SK-N-SH (cell line): ENCODE results near the gene PLXNA4. TPM values are rescaled to one million over a fixed set of nuclear protein-coding genes. Genes with fewer than 3 reads are reported as not detected.

ENCODE experiments used
- CTCF ChIA-PET: fragments of 300-600, 350-600 bp; formaldehyde crosslinking; extraction: SDS; loops from one replicate; lab custom pipeline; 2021; lab: Yijun Ruan, JAX
- POLR2A ChIA-PET: fragments of 350-600 bp; sonication (Branson Sonifier 250); formaldehyde crosslinking; extraction: SDS; loops from one replicate; lab custom pipeline; 2020; ENCODE audit warnings: antibody characterized with exemption, inconsistent platforms; lab: Yijun Ruan, JAX
- DNase-seq: peaks from one replicate; pipeline ENCODE4 v3.0.0; 2012
- H2AFZ ChIP-seq: fragments of 200-600 bp; sonication (generic); 2 replicates; pipeline ENCODE4 v1.8.1; 2016; ENCODE audit warnings: antibody characterized with exemption, mild to moderate bottlenecking, low read depth
- H3F3A ChIP-seq: fragments of 200-600 bp; sonication (generic); replicated peaks from 2 replicates; pipeline ENCODE3; 2016; ENCODE audit warnings: antibody characterized with exemption, mild to moderate bottlenecking; ENCODE audit not compliant: insufficient read depth
- H3K27ac ChIP-seq, 2 experiments: fragments of 200-500 bp in 1 of 2; fragments of 200-600 bp in 1 of 2; sonication (Bioruptor generic) in 1 of 2; sonication (generic), shearing (Covaris generic) in 1 of 2; 2 replicates each; pipeline versions ENCODE4 v1.5.1 to v1.6.1; 2014 to 2016; ENCODE audit warnings: low read depth in 2 of 2, inconsistent platforms in 1 of 2, low read length in 1 of 2, mild to moderate bottlenecking in 1 of 2, mixed read lengths in 1 of 2
- H3K27me3 ChIP-seq: fragments of 200-600 bp; sonication (generic), shearing (Covaris generic); 2 replicates; pipeline ENCODE4 v1.6.1; 2016; ENCODE audit warnings: mixed run types; ENCODE audit not compliant: insufficient read depth
- H3K36me3 ChIP-seq, 2 experiments: fragments of 200-500 bp in 1 of 2; fragments of 200-600 bp in 1 of 2; sonication (Bioruptor generic) in 1 of 2; sonication (generic) in 1 of 2; replicated peaks in 1 of 2; 2 replicates each; pipeline versions ENCODE3 to v1.5.1; 2014 to 2016; ENCODE audit warnings: low read length in 1 of 2, mild to moderate bottlenecking in 1 of 2; ENCODE audit not compliant: insufficient read depth in 2 of 2, control insufficient read depth in 1 of 2
- H3K4me1 ChIP-seq, 2 experiments: fragments of 200-500 bp in 1 of 2; fragments of 200-600 bp in 1 of 2; sonication (Bioruptor generic) in 1 of 2; sonication (generic), shearing (Covaris generic) in 1 of 2; 2 replicates each; pipeline versions ENCODE4 v1.5.1 to v1.6.1; 2014 to 2016; ENCODE audit warnings: low read depth in 1 of 2, low read length in 1 of 2, mixed run types in 1 of 2; ENCODE audit not compliant: insufficient read depth in 2 of 2, control insufficient read depth in 1 of 2
- H3K4me2 ChIP-seq: fragments of 200-600 bp; sonication (generic), shearing (Covaris generic); 2 replicates; pipeline ENCODE4 v1.6.1; 2017; ENCODE audit warnings: mixed run types
- H3K4me3 ChIP-seq, 2 experiments: fragments of 200-500 bp in 1 of 2; fragments of 200-600 bp in 1 of 2; sonication (Bioruptor generic) in 1 of 2; sonication (generic), shearing (Covaris generic) in 1 of 2; 2 replicates each; pipeline versions ENCODE4 v1.5.1 to v1.8.1; 2014 to 2016; ENCODE audit warnings: low read depth in 2 of 2, inconsistent platforms in 1 of 2, low read length in 1 of 2, mild to moderate bottlenecking in 1 of 2, mixed read lengths in 1 of 2, moderate library complexity in 1 of 2
- H3K79me2 ChIP-seq: fragments of 200-600 bp; sonication (generic); 2 replicates; pipeline ENCODE4 v1.8.1; 2017; ENCODE audit warnings: mild to moderate bottlenecking; ENCODE audit not compliant: insufficient read depth
- H3K9ac ChIP-seq: fragments of 200-600 bp; sonication (generic); 2 replicates; pipeline ENCODE4 v1.6.1; 2017; ENCODE audit warnings: mixed run types
- H3K9me2 ChIP-seq: fragments of 200-600 bp; sonication (generic); 2 replicates; pipeline ENCODE4 v1.6.1; 2017; ENCODE audit warnings: mixed run types
- H3K9me3 ChIP-seq: fragments of 200-600 bp; sonication (generic); 2 replicates; pipeline ENCODE4 v1.6.1; 2017; ENCODE audit warnings: mixed run types, mild to moderate bottlenecking, moderate library complexity
- H4K20me1 ChIP-seq: fragments of 200-600 bp; sonication (generic); 2 replicates; pipeline ENCODE4 v1.6.1; 2017; ENCODE audit warnings: mild to moderate bottlenecking, mixed run types; ENCODE audit not compliant: insufficient read depth
- CHD2 ChIP-seq: fragments of 150-350 bp; IDR thresholded peaks from 2 replicates; pipeline ENCODE4 v1.6.1; 2018; ENCODE audit warnings: low read length; ENCODE audit not compliant: partially characterized antibody
- CTCF ChIP-seq: fragments of 200-600 bp; sonication (generic); IDR thresholded peaks from 2 replicates; pipeline ENCODE4 v1.6.1; 2017; ENCODE audit warnings: antibody characterized with exemption, mild to moderate bottlenecking, moderate library complexity
- ELF1 ChIP-seq: IDR thresholded peaks from 2 replicates; pipeline ENCODE4 v1.4.0; 2012
- EP300 ChIP-seq, 2 experiments: IDR thresholded peaks; 2 replicates each; pipeline versions ENCODE4 v1.4.0 to v1.6.1; 2012; ENCODE audit warnings: borderline replicate concordance in 1 of 2, low read depth in 1 of 2, low read length in 1 of 2
- FOXM1 ChIP-seq: IDR thresholded peaks from 2 replicates; pipeline ENCODE4 v1.4.0; 2012; ENCODE audit warnings: low read depth, mild to moderate bottlenecking
- GATA2 ChIP-seq: sonication (generic); formaldehyde crosslinking; IDR thresholded peaks from 2 replicates; pipeline ENCODE4 v1.5.0; 2020; ENCODE audit warnings: mild to moderate bottlenecking, missing genetic modification reagents
- IRF3 ChIP-seq: fragments of 150-350 bp; IDR thresholded peaks from 2 replicates; pipeline ENCODE4 v1.6.1; 2016; ENCODE audit warnings: mild to moderate bottlenecking, low read depth, low read length
- JUND ChIP-seq: IDR thresholded peaks from 2 replicates; pipeline ENCODE4 v1.4.0; 2012
- POLR2AphosphoS5 ChIP-seq: IDR thresholded peaks from 2 replicates; pipeline ENCODE4 v1.6.1; 2012; ENCODE audit warnings: low read depth, low read length
- RAD21 ChIP-seq: IDR thresholded peaks from 2 replicates; pipeline ENCODE4 v1.6.1; 2012; ENCODE audit warnings: mild to moderate bottlenecking, low read length
- RCOR1 ChIP-seq: fragments of 150-350 bp; IDR thresholded peaks from 2 replicates; pipeline ENCODE4 v1.6.1; 2017; ENCODE audit warnings: antibody characterized with exemption, low read length
- RFX5 ChIP-seq: IDR thresholded peaks from 2 replicates; pipeline ENCODE4 v1.6.1; 2012; ENCODE audit warnings: mild to moderate bottlenecking, improper control_type of control experiment, low read length
- SIN3A ChIP-seq: IDR thresholded peaks from 2 replicates; pipeline ENCODE4 v1.6.1; 2012; ENCODE audit warnings: low read depth, mild to moderate bottlenecking, low read length, moderate library complexity, borderline replicate concordance
- SMC3 ChIP-seq: IDR thresholded peaks from 2 replicates; pipeline ENCODE4 v1.6.1; 2012; ENCODE audit warnings: low read depth, low read length, improper control_type of control experiment
- WGBS: methylation state at CpG from one replicate; pipeline ENCODE4 v1.1.6; 2017; ENCODE audit warnings: low lambda C conversion rate; 5-methylcytosine and 5-hydroxymethylcytosine counted together
- polyA plus RNA-seq, 3 experiments: library from polyadenylated mRNA; depleted of rRNA; stranded (reverse); fragments of >200 nt; gene quantifications; 2 replicates each; pipeline ENCODE4 v1.2.3, GENCODE V29; 2012
- TF ChIP-seq, protein P1 (sequence below): IDR thresholded peaks from 2 replicates; pipeline ENCODE4 v1.6.1; 2012; ENCODE audit warnings: mild to moderate bottlenecking, low read depth, low read length, moderate library complexity
- TF ChIP-seq, protein P2 (sequence below): IDR thresholded peaks from 2 replicates; pipeline ENCODE4 v1.4.0; 2012; ENCODE audit warnings: low read depth, borderline replicate concordance

The PLXNA4 gene
- polyA plus RNA-seq, 1 of the 3 experiments (the other 2 are of a cell fraction): 2.4 TPM

GRCh38 chr7:132347858-132348257 is 228.4 kb downstream of the PLXNA4 start:
- Histone ChIP-seq H3K9ac (no peak overlapping the region), H3K9me3 (no peaks in the 10 kb centered on the region), H3K79me2 (no peaks in the 10 kb centered on the region), H3K27me3 (0 out of 2 replicates have a peak, but pooled peaks cover 9% of the 10 kb centered on the region), H4K20me1 (no peaks in the 10 kb centered on the region), H3K36me3 (no peaks in the 10 kb centered on the region), H3K9me2 (no peaks in the 10 kb centered on the region), H2AFZ (no peak overlapping the region), H3K4me3 (no peak overlapping the region), H3F3A (no peaks in the 10 kb centered on the region), H3K4me2 (no peak overlapping the region), H3K4me1 (peaks cover 0 to 37% of the 10 kb centered on the region in 2 experiments; a peak in 2 of 4 replicates), H3K27ac (no peak overlapping the region)
- TF ChIP-seq, protein P1, sequence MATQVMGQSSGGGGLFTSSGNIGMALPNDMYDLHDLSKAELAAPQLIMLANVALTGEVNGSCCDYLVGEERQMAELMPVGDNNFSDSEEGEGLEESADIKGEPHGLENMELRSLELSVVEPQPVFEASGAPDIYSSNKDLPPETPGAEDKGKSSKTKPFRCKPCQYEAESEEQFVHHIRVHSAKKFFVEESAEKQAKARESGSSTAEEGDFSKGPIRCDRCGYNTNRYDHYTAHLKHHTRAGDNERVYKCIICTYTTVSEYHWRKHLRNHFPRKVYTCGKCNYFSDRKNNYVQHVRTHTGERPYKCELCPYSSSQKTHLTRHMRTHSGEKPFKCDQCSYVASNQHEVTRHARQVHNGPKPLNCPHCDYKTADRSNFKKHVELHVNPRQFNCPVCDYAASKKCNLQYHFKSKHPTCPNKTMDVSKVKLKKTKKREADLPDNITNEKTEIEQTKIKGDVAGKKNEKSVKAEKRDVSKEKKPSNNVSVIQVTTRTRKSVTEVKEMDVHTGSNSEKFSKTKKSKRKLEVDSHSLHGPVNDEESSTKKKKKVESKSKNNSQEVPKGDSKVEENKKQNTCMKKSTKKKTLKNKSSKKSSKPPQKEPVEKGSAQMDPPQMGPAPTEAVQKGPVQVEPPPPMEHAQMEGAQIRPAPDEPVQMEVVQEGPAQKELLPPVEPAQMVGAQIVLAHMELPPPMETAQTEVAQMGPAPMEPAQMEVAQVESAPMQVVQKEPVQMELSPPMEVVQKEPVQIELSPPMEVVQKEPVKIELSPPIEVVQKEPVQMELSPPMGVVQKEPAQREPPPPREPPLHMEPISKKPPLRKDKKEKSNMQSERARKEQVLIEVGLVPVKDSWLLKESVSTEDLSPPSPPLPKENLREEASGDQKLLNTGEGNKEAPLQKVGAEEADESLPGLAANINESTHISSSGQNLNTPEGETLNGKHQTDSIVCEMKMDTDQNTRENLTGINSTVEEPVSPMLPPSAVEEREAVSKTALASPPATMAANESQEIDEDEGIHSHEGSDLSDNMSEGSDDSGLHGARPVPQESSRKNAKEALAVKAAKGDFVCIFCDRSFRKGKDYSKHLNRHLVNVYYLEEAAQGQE: no peak
- ChIA-PET CTCF (interaction anchor here (2.0 kb wide), 1 partner anchor 229 kb away, joined by 6 read pairs; no protein-coding TSS in a partner anchor), POLR2A (no interaction called here)
- no peak for DNase-seq
- 77% methylated on average over 3 of the region's 3 CpGs for WGBS

- Histone ChIP-seq H3K9me3 (no peaks in the 10 kb centered on the region), H3K4me3 (no peak overlapping the region), H2AFZ (no peak overlapping the region), H3K79me2 (no peaks in the 10 kb centered on the region), H3K4me1 (peaks cover 0 to 32% of the 10 kb centered on the region in 2 experiments; a peak in 1 of 4 replicates), H3K27ac (no peak overlapping the region; a peak in 1 of 4 replicates), H4K20me1 (no peaks in the 10 kb centered on the region), H3K4me2 (no peak overlapping the region), H3K9ac (no peak overlapping the region), H3K27me3 (0 out of 2 replicates have a peak, but pooled peaks cover 9% of the 10 kb centered on the region), H3K36me3 (no peaks in the 10 kb centered on the region), H3F3A (no peaks in the 10 kb centered on the region), H3K9me2 (no peaks in the 10 kb centered on the region)
- ChIA-PET POLR2A (no interaction called here), CTCF (interaction anchor here (0.6 to 2.0 kb wide), 5 partner anchors 28 to 236 kb away, joined by 3 to 9 read pairs (median 4); no protein-coding TSS in a partner anchor)
- 77% methylated on average over 7 of the region's 7 CpGs for WGBS
- DNase-seq: no peak
- no peak for TF ChIP-seq EP300 (IDR thresholded peaks at IDR 0.05; ENCODE audit: borderline replicate concordance in 1 of 2, low read depth in 1 of 2, low read length in 1 of 2)
- TF ChIP-seq SIN3A: no peak
- no peak for TF ChIP-seq FOXM1
- TF ChIP-seq RCOR1: no peak
- TF ChIP-seq CHD2: no peak
- TF ChIP-seq, protein P1: no peak
- no peak for TF ChIP-seq JUND
- TF ChIP-seq RFX5: no peak
- no peak for TF ChIP-seq POLR2AphosphoS5
- TF ChIP-seq RAD21: no peak
- no peak for TF ChIP-seq CTCF
- no peak for TF ChIP-seq GATA2 (CRISPR knock-in tag)
- no peak for TF ChIP-seq SMC3
- TF ChIP-seq, protein P2, sequence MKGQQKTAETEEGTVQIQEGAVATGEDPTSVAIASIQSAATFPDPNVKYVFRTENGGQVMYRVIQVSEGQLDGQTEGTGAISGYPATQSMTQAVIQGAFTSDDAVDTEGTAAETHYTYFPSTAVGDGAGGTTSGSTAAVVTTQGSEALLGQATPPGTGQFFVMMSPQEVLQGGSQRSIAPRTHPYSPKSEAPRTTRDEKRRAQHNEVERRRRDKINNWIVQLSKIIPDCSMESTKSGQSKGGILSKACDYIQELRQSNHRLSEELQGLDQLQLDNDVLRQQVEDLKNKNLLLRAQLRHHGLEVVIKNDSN: no peak
- no peak for TF ChIP-seq ELF1
- TF ChIP-seq IRF3: no peak
Measured at GRCh38 chr7:132347123-132347522, 229.1 kb downstream of the PLXNA4 start.
